ENCODE data around the gene MACROD2.
A peak's percentile ranks its signal among the peaks of the same experiment; 100 is the strongest.

Gene MACROD2

DNA sequence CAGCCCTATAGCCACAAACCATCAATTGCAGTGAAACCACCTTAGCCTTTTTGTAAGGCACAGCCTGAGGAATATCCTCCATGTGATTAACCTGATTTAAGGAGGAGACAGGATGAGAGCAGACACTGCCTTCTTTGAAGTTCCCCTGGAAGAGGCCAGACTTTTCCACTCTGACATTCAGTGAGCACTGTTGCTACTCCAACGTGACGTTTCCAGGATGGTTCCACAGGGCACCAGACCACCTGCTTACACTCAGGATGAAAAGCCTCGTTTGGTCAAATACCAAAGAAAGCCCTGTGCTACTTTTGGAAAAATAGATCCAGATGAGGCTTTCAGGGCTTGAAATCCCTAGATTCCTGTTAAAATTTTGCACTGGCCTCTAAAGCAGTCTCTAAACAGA, 1444.2 kb downstream of the MACROD2 start:
- DNase-seq, result peak; percentile 5

DNA sequence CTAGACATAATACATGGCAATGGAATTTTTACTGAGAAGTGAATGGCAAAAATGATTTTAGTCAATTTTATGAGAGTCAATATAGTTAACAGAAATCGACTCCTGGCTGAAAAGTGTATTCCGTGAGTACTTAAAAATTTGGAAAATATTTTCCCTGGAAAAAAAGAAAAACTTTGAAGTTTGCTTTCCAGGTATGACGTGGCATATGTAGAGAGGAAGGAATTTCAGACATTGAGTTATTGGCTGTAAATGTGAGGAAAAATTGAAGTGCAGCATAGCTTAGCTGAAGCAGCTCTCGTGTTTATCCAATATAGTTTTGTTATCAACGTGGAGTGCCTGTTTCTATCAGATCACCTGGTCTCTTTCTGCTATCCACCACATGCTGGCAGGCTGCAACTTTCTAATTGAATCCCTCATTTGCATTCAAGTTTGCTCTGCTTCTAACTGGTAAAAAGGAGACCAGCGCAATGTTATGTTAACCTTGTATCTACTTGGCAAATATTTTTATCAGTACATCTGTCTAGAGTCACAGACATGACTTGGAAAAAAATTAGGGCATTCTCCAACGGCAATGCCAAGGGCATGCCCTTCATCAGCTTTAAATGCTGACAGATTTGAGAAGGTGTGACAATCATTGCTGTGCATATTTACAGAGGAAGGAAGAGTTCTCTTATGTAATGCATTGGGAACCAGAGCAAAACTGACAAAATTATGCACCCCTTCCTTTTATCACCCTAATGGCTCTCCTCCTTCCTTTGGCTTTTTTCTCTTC, 1444.9 kb downstream of the MACROD2 start:
- DNase-seq, result no peak

DNA sequence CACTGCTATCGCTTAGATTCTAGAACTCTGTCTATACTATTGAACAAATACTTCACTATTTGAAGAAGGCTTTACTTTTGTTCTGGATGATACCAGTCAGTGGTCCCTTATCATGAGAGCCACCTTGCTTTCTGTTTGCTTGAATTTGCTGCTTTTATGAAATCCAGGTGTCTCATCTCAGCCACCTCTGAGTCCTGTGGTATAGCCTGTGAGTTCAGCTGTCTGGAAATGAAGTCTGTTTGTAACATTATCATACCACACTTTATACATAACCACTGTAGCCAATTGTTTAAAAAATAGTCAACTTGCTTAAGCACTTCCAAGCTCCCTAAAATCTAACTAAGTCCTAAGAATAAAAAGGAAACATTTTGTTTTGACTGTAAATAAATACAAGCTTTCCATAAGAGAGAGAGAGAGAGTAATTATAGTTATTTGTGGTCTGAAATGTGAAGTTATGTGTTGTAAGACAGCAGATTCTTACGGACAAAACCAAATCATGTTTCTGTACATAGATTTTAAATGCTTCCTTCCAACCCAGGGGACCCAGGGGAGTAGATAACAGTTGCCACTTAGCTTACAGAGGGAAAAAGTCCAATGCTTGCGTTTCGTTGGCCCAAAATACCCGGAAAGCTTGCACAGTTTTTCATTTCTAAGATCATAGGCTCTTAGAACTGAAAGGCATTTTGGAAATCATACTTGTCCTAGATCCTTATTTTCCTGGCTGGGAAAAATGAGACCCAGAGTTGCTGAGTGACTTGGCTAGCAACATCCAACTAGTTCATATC, 1449.9 kb downstream of the MACROD2 start:
- no peak for DNase-seq

DNA sequence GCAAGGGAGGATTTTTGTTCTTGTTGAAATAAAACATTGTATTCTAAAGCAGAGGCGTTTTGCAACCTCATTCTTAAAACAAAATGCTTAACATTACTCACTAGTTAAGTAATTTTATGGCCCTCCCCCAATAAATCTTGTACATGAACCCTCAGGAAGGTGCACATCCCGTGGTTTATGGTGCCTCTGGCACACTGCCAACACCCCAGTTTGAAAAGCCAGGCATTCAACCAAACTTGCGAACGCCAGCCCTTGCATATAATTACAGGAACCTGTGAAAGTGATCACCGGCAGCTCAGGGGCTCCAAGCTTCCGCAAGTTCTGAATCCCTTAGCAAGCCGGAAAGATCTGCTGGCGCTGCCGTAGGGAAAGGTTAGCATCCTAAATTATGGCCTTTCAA, 1451.1 kb downstream of the MACROD2 start:
- DNase-seq, result no peak

DNA sequence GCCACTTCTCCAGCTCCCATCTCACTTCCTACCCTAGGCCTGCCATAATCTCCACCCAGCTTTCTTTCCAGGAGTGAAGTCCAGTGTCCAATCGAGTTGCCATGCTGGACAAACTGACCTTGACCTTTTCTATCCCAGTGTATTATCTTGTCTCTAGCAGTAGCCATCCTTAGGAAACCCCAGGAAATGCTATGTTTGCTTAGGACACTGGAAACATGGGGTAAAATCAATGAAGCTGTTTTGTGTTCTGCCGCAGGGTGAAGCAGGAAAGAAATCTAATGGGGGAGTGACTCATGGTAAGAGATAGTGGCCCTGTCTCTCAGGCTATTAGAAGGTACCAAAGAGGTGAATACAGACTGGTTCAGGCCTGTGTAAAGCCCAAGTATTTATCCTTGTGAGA, 1452.2 kb downstream of the MACROD2 start:
- no peak for DNase-seq

DNA sequence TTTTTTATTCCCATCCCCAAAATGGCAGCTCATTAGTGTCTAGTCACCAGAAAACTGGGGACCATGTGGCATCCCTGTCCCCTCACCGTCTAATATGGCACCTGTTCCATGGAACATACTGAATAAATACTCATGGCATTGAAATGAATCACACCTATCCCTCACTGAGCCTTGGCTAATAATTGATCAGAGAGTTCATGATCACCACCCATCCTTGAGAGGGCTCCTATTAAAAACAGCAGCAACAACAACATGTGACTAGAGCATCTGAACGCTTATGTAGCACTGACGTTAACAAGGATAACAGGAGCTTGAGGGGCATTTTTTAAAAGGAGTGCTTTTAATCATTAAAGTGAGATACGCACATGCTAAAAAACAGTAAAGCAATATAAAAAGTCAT, 1453.7 kb downstream of the MACROD2 start:
- no peak for DNase-seq

DNA sequence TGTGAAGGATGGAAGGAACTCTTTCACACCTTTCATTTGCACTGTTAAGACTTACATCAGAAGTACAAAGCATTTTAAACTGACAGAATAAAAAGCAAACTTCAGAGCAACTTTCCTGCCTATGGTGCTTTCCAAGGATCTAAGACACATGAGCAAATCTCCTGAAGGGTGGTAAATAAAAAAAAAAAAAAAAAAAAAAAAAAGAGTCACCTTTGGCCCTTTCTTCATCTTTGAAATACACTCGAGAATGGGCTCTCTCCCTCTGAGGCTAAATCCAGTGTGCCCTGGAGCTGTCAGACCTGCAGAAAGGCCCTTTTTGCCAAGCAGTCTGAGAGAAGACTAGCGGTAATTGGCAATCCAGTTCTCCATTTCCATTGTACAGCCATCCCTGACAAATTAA, 1455.9 kb downstream of the MACROD2 start:
- DNase-seq, result no peak

DNA sequence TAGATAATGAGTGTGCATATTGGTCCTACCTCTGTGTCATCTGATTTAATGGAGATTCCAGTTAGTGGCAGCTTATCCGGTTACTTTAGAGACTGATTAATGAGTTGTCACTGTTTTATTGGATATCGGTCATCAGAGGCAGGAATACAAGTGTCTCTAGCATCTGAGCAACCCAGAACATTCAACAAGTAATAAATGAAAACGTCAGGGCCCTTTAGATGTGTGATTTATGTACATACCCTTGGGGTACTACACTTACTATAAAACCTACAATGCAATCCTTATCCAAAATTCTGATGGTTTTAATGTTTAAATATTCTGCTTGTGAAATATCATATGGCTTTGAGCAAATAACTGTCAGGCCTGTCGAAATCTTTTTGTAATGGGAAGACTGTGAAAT, 1460.0 kb downstream of the MACROD2 start:
- DNase-seq, result no peak

DNA sequence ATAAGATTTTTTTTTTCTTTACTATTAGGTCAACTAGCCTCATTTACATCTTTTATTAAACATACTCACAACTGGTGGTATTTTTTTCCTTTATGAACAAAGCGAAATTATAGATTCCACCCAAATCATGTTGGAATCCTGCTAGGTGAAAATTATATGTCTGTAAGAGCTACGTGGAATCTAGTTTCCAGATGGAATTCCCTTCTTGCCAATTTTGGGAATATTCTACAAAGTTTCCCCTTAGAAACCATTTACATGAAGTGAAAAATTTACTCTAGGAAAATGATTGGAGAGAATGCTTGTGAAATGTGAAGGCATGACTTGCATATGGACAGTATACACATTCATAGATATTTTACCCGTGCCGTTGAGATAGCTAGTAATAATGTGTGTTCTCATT, 1466.6 kb downstream of the MACROD2 start:
- no peak for DNase-seq

DNA sequence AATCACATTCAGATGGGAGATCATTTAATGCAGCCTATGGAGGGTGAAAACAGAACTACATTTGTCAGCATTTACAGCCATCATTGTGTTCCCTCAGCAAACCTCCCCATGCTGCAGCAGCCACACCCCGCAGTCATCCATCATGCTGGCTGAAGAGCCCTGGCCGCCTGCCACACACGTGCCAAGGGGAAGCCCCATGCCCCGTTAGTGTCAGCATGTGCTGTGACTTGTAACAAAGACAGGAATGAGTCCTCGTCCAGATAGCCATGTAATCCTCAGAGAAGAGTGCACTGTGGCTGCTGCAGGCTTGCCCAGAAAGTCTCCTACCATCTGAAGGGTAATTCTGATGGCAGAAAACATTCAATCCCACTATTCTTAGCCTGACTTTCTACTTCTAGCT, 1480.2 kb downstream of the MACROD2 start:
- DNase-seq, result no peak

DNA sequence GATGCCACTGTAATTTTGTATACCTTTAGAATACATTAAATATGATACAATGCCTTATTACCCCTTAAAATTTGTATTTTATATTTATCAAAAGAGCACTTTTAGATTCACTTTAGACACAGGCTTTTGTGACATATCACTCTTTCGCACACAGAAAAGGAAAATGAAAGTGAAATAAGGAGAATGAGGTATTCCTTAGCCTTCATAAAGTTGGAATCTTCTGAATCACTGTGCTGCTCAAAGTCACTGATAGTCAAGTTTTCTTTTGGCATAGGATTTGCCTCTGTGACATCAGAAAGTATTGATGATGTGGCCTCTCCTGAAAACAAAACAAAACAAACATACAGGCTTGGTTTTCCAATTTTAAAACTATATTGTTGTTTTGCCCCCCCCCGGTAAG, 1480.9 kb downstream of the MACROD2 start:
- no peak for DNase-seq

DNA sequence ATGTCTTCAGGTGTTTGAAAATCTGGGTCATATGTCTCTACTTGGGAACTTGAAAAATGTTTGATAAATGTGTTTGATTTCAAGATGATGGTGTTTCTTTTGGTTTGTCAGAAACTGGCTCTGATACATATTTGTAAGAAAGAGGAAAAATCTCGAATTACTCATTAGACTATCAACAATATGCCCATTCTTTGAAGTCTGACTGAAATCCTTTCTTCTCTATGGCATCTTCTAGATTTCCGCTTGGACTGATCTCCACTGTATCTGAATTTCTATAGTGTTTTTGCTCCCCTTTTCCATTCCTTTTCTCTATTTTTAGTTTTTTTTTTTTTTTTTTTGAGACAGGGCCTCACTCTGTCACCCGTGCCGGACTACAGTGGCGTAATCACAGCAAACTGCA, 1481.5 kb downstream of the MACROD2 start:
- DNase-seq, result no peak

DNA sequence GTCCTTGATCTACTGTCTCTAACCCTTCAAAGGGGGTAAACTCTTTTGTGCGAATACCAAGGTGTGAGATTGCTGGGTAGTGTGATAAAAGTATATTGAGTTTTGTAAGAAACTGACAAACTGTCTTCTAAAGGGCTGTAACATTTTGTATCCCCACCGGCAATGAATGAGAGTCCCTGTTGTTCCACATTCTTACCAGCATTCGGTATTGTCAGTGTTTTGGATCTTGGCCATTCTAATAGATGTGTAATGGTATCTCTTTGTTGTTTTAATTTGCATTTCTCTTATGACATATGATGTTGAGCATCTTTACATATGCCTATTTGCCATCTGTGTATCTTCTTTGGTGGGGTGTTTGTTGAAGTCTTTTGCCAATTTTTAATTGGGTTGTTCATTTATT, 1487.2 kb downstream of the MACROD2 start:
- DNase-seq, result no peak

DNA sequence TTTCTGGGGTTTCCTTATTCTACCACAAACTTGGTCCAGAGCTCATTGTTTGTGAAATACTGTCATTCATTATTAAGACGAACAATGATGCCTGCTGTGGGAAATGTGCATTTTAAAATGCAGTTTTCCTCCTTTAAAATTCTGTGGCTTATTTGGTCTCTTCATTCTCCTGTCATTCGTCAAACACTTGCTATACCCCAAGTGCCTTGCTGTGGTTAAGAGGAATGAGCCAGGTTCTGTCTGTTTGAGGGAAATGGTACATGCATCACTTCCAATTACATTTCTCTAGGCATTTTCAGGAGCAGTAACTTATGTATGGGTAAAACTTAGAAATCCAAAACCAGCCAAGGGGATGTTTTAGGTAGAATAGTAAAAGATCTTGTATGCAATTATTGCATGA, 1490.2 kb downstream of the MACROD2 start:
- DNase-seq, result no peak

DNA sequence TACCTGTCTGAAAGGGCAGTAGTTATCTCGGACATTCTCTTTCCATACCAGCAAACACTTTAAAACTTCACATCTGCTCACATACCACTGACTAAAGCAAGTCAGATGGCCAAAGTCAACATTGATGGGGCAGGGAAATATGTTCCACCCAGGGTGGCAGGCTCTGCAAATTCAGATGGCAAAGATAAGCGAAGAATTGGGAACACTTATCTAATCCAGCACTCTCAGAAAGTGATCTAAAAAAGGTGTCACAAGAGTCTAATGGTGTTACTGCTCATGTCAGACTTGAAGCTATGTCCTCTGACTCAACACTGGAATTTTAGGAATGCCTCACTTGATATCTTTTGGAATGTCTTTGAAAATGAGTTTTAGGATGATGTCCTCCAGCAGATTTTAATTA, 1491.7 kb downstream of the MACROD2 start:
- no peak for DNase-seq

DNA sequence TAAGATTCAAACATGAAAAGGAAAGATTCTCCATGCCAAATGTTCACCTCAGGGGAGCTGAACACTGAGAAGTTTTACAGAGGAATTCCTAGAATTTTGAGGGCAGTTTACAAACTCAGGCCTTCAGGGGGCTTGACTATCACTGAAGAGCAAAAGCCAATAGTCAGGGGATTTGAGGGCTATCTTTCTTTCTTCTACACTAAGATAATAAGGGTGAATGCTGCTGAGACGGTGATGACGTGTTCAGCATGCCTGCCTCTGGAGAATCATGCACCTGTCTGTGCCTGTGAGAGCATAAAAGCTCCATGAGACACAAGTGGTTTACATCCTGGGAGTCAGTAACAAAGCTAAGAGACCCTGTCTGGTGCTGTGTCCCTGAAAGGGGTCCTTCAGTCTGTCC, 1492.4 kb downstream of the MACROD2 start:
- DNase-seq, result no peak

DNA sequence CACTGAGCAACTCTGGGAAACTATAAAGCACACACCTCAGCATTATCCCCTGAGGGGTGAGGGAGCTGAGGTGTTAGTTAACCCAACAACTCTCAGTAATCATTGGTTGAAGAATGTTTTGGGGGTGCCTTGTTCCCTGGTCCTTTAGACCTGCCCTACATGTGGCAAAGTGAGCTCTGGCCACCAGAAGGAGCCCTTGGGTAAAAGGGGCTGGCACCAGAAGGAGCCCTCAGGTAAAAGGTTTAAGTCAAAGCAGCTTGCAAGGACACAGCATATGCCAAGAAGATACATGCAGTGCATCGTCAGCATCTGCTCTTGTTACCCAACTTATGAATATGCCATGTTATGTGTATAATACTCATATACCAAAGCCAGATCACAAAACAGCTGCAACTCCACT, 1496.3 kb downstream of the MACROD2 start:
- no peak for DNase-seq

DNA sequence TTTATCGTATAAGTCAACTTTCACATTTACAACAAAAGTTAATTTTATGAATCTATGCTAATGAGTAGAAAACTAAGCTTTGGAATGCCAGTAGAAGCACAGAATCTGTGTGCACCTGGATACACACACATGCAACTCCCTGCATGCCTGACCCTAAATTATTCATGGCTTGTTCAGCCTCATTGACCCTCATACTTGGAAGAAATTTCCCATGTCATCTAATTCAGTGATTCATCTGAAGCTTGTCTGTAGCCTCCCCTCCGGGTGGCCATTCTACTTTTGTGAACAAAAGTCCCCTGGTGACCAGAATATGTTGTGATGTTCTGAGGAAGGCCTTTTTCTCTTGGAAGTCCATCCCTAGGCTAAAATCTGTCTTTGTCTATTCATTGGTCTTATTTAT, 1499.5 kb downstream of the MACROD2 start:
- DNase-seq, result no peak

DNA sequence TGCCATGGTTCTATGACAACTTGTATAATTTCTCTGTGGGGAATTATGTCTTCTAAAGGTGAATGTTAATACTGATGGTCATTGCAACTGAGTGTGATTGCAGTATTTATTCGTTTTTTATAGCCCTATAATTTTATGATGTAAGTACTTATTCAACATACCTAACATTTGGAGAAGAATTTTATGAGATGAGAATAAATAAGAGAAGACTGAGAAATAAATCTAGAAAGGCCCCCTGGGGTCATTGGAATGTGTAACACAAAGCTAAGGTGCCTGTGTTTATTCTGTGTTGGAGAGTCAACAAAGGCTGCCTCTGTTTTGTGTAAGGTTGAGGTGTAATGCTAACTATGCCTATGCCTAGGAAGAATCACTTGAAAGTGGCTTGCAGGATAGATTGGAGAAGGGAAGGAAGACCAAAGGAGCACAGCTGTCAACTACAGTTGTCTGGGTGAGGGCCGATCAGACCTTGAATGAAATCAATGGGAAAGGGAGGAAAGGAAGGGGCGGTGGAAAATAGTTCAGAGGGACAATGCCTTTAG, 1501.3 kb downstream of the MACROD2 start:
- no peak for DNase-seq

DNA sequence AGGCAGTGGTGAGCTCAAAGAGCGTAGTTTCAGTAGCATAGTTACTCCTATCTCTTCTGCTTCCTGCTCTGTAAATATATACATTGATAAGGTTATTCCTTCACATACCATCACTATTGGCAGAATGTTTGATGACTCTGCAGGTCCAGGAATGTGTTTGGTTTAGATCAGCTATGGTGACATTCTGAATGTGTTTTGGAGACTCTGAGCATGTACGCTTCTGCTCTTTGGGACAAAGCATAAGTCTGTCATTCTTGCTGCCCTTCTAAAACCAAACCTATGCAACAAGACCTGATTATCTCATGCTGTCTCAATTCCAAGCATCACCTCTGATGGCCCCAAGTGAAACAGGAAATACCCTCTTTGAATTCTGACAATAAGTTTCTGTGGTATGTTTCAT, 1503.6 kb downstream of the MACROD2 start:
- DNase-seq, result no peak

DNA sequence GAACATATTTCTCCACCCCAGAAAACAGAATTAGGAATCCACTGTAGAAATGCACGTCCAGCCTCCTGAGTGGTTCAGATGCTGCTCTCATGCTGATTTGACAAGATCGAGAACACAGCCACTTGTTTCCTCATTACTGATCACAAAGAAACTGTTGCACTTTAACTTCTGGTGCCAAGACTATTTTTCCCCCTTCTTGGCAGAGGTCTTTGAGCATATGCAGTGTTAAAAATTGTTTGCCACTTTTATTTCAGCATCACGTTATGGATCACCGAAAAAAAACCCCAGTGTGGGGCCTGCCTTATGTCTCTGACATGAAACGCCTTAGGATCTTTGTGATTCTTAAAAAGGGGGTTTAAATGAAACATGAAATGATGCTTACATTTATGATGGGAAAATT, 1511.0 kb downstream of the MACROD2 start:
- DNase-seq, result no peak

DNA sequence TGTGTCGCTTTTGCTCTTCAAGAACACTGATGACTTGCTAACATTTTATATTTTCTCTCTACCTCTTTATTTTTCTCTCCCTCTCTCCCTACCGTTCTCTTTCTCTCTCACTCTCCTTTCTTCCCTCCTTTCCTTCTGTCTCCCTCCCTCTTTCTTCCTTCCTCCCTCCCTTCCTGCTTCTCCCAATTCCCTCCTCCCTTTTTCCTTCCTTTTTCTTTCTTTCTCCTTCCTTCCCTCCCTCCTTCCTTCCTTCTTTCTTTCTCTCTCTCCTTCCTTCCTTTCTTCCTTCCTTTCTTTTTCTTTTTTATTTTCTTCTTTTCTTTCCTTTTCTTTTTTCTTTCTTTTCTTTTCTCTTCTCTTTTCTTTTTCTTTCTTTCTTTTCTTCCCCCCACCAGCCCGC, 1511.8 kb downstream of the MACROD2 start:
- no peak for DNase-seq

DNA sequence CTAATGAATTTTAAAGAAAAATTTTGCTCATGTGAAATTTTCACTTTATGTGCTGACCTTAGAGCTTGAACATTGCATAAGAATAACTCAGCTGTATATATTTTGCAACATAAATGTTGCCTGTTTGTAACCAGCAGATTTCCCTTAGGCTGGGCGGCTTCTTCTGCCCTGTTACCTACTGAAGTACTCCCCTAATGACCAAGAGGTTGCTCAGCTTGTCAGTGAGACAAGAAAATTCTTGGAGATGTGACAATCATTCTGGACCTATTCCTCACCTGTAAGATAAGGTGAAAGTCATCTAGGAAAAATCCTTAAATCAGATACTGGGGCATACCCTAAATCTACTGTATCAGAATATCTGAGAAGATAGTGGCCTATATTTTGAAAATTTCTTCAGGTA, 1516.2 kb downstream of the MACROD2 start:
- no peak for DNase-seq

DNA sequence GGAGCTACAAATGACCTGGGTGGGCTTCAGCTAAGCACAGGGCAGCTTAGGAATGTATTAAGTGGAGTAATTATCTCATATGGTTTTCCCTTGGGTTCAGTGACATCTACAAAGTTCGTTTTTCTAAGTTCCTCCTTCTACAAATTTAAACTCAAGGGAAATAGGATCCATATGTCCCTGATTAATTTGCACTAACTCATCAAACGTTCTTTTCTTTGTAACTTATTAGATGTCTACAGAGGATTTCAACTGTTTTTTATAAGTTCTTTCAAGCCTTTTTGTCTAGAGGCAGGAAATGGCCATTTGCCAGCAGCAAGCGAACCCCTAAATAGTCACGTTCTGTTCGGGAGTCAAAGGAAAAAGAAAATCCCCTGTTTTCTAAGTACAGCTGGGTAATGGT, 1517.6 kb downstream of the MACROD2 start:
- DNase-seq, result no peak

Data from midbrain (tissue), 1 donor.